HG02610 (cell line): ENCODE measurements around the gene OR4A16.

Experiments
- ATAC-seq: cut with Tn5 transposase; IDR thresholded peaks from one replicate; pipeline ENCODE4 v1.9.1; 2021; ENCODE audit warnings: mild to moderate bottlenecking, moderate library complexity; ENCODE audit not compliant: unreplicated experiment

Gene OR4A16, protein sequence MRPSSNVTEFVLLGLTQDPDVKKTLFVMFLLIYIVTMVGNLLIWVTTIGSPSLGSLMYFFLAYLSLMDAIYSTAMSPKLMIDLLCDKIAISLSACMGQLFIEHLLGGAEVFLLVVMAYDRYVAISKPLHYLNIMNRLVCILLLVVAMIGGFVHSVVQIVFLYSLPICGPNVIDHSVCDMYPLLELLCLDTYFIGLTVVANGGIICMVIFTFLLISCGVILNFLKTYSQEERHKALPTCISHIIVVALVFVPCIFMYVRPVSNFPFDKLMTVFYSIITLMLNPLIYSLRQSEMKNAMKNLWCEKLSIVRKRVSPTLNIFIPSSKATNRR

GRCh38 chr11:55342901-55343300 is at the start of gene OR4A16:
Gene OR4A16 (plus strand): TSS chr11:55343201. CDS start chr11:55343201, 0 bp downstream.
- no peak for ATAC-seq

DNA sequence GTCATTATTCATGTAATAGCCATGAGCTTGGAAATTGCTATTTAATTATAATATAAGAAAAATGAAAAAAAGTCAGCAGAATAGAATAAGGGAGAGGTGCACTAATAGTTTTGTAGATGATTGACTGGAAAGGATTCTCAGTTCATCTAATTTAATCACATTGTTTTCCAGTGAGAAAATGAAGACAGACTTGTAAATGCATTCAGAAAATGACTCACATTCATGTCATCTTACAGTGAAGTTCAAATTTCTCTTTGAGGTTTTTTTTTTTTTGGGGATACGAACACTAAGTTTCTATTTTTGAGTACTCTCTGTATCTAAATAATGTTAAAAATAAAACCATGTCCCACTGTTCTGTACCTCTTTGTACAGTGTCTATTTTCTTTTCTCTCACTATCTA is 18.5 kb upstream of the OR4A16 start:
- no peak for ATAC-seq

DNA sequence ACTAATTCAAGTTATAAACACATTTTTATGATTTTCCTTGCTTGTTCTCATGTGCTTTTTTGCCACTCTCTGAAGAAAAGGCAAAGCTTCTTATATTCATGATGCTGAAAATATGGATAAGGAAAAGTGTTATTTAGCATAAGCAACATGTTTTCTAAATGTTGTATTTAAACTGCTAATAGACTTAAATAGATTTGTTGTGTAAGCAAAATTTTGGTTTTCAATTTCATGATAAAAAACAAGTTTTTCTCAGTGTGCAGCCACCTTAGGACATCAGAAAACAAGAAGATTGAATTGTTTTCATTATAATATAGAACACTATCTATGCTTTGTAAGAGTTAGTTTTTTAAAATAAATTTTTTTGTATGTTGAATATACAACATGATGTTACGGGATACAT is 2.3 kb downstream of the OR4A16 start:
- ATAC-seq, result no peak

DNA sequence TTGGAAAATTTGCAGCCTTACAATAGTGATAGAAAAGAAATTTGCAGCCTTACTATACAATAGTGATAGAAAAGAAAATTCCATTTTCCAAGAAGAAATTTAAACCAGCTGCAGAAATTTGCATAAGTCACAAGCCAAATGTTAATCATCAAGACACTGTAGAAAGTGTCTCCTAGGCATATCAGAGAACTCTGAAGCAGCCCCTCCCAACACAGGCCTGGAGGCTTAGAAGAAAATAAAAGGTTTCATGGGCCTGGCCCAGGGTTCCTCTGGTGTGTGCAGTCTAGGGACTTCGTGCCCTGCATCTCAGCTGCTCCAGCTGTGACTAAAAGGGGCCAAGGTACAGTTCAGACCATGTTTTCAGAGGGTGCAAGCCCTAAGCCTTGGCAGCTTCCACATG is 6.0 kb downstream of the OR4A16 start:
- ATAC-seq, result no peak

- ATAC-seq, result no peak
Measured at GRCh38 chr11:55357560-55358184, 14.7 kb downstream of the OR4A16 start.

GRCh38 chr11:55367674-55368073 is 24.7 kb downstream of the OR4A16 start, which contains the start of gene OR4A15:
Gene OR4A15 (plus strand): TSS chr11:55367974. CDS start chr11:55367974, 0 bp downstream.
- no peak for ATAC-seq
